HCT116 (cell line): ENCODE data around the gene MAP3K10.
"Not testable (repeated sequence)": the region's sequence is repeated elsewhere in the genome, so short reads cannot be mapped to it uniquely, and the experiment has no call there.

Experiments
- CEBPB ChIP-seq: IDR thresholded peaks from 2 replicates; pipeline ENCODE4 v1.6.1; 2012; ENCODE audit warnings: low read depth
- EGR1 ChIP-seq: IDR thresholded peaks from 2 replicates; pipeline ENCODE4 v1.6.1; 2012; ENCODE audit warnings: low read depth
- EZH2 ChIP-seq: fragments of 200-600 bp; sonication (generic); IDR thresholded peaks from 2 replicates; pipeline ENCODE4 v1.6.1; 2017; ENCODE audit warnings: antibody characterized with exemption, mixed run types
- EZH2phosphoT487 ChIP-seq: fragments of 200-600 bp; IDR thresholded peaks from 2 replicates; pipeline ENCODE4 v1.6.1; 2018; ENCODE audit warnings: antibody characterized with exemption, borderline replicate concordance
- POLR2A ChIP-seq: IDR thresholded peaks from 2 replicates; pipeline ENCODE4 v1.7.0; 2011; ENCODE audit warnings: borderline replicate concordance; ENCODE audit not compliant: insufficient read depth, insufficient read length; ENCODE audit errors: extremely low read depth
- POLR2AphosphoS5 ChIP-seq: IDR thresholded peaks from 2 replicates; pipeline ENCODE4 v1.6.1; 2011; ENCODE audit warnings: mild to moderate bottlenecking, low read depth, low read length, moderate library complexity
- RAD21 ChIP-seq: IDR thresholded peaks from 2 replicates; pipeline ENCODE4 v1.6.1; 2012; ENCODE audit warnings: low read depth, mild to moderate bottlenecking
- SP1 ChIP-seq: IDR thresholded peaks from 2 replicates; pipeline ENCODE4 v1.6.1; 2012; ENCODE audit warnings: low read depth
- TCF7L2 ChIP-seq: IDR thresholded peaks from 2 replicates; pipeline ENCODE4 v1.7.0; 2011; ENCODE audit warnings: borderline replicate concordance, inconsistent platforms; ENCODE audit not compliant: insufficient read depth, insufficient read length; ENCODE audit errors: extremely low read depth
- YY1 ChIP-seq: IDR thresholded peaks from 2 replicates; pipeline ENCODE4 v1.6.1; 2011; ENCODE audit warnings: low read length, low read depth, moderate library complexity, mild to moderate bottlenecking; ENCODE audit not compliant: insufficient replicate concordance; ENCODE audit errors: extremely low read depth
- ZFX ChIP-seq: fragments of 450-650 bp; IDR thresholded peaks from 2 replicates; pipeline ENCODE4 v1.6.1; 2017
- ZNF274 ChIP-seq: fragments of 200-500 bp; sonication (Bioruptor generic); IDR thresholded peaks from 2 replicates; pipeline ENCODE4 v1.6.1; 2014; ENCODE audit warnings: mild to moderate bottlenecking, low read depth, low read length, inconsistent platforms
- TF ChIP-seq, protein P1 (sequence below), 3 experiments: fragments of 200-600 bp in 1 of 3; sonication (generic) in 1 of 3; IDR thresholded peaks in 2 of 3; conservative IDR thresholded peaks in 1 of 3; 2 replicates each; pipeline ENCODE4 v1.5.1; 2012 to 2017; ENCODE audit warnings: low read depth in 2 of 3, low read length in 2 of 3, antibody characterized with exemption in 1 of 3, borderline replicate concordance in 1 of 3, control low read depth in 1 of 3, mild to moderate bottlenecking in 1 of 3, mixed read lengths in 1 of 3, mixed run types in 1 of 3, moderate library complexity in 1 of 3; ENCODE audit not compliant: insufficient read depth in 1 of 3
- TF ChIP-seq, protein P2 (sequence below): IDR thresholded peaks from 2 replicates; pipeline ENCODE4 v1.6.1; 2011; ENCODE audit warnings: mild to moderate bottlenecking, low read length, moderate library complexity; ENCODE audit not compliant: insufficient replicate concordance; ENCODE audit errors: extremely low read depth

DNA sequence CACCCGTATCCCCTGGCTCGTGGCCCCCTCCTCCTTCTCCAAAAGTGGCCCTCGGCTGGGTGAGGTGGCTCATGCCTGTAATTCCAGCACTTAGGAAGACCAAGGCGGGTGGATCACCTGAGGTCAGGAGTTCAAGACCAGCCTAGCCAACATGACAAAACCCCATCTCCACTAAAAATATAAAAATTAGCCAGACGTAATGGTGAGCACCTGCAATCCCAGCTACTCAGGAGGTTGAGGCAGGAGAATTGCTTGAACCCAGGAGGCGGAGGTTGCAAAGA is 45.5 kb upstream of the MAP3K10 start:
- not testable (repeated sequence) for TF ChIP-seq EGR1, TCF7L2, YY1, EZH2phosphoT487, CEBPB, SP1, POLR2AphosphoS5, EZH2, POLR2A, RAD21, ZNF274, ZFX
- TF ChIP-seq, protein P1, sequence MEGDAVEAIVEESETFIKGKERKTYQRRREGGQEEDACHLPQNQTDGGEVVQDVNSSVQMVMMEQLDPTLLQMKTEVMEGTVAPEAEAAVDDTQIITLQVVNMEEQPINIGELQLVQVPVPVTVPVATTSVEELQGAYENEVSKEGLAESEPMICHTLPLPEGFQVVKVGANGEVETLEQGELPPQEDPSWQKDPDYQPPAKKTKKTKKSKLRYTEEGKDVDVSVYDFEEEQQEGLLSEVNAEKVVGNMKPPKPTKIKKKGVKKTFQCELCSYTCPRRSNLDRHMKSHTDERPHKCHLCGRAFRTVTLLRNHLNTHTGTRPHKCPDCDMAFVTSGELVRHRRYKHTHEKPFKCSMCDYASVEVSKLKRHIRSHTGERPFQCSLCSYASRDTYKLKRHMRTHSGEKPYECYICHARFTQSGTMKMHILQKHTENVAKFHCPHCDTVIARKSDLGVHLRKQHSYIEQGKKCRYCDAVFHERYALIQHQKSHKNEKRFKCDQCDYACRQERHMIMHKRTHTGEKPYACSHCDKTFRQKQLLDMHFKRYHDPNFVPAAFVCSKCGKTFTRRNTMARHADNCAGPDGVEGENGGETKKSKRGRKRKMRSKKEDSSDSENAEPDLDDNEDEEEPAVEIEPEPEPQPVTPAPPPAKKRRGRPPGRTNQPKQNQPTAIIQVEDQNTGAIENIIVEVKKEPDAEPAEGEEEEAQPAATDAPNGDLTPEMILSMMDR (IDR thresholded peaks at IDR 0.05 in 2 of 3, conservative IDR thresholded peaks at IDR 0.05 in 1 of 3; ENCODE audit: borderline replicate concordance in 1 of 3, insufficient read depth in 1 of 3, low read depth in 2 of 3, low read length in 2 of 3): not testable (repeated sequence)
- TF ChIP-seq, protein P2, sequence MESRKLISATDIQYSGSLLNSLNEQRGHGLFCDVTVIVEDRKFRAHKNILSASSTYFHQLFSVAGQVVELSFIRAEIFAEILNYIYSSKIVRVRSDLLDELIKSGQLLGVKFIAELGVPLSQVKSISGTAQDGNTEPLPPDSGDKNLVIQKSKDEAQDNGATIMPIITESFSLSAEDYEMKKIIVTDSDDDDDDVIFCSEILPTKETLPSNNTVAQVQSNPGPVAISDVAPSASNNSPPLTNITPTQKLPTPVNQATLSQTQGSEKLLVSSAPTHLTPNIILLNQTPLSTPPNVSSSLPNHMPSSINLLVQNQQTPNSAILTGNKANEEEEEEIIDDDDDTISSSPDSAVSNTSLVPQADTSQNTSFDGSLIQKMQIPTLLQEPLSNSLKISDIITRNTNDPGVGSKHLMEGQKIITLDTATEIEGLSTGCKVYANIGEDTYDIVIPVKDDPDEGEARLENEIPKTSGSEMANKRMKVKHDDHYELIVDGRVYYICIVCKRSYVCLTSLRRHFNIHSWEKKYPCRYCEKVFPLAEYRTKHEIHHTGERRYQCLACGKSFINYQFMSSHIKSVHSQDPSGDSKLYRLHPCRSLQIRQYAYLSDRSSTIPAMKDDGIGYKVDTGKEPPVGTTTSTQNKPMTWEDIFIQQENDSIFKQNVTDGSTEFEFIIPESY: not testable (repeated sequence)
